HG03060 (cell line): Measurements from ENCODE around the gene TGM2.

Experiments
- ATAC-seq: cut with Tn5 transposase; IDR thresholded peaks from one replicate; pipeline ENCODE4 v1.9.1; 2021; ENCODE audit warnings: low read depth, moderate number of reproducible peaks; ENCODE audit not compliant: unreplicated experiment

Gene TGM2

GRCh38 chr20:38199501-38200390, 34.7 kb upstream of the TGM2 start:
- no peak for ATAC-seq

- no peak for ATAC-seq
Measured at GRCh38 chr20:38198238-38198861, 33.3 kb upstream of the TGM2 start.

- ATAC-seq: no peak
Measured at GRCh38 chr20:38197619-38198018, 32.5 kb upstream of the TGM2 start.

- no peak for ATAC-seq
Measured at GRCh38 chr20:38197217-38197616, 32.1 kb upstream of the TGM2 start.

- ATAC-seq: no peak
Measured at GRCh38 chr20:38196592-38196991, 31.5 kb upstream of the TGM2 start.

GRCh38 chr20:38196076-38196475, 31.0 kb upstream of the TGM2 start:
- ATAC-seq: no peak

- ATAC-seq: no peak
Measured at GRCh38 chr20:38195521-38195920, 30.5 kb upstream of the TGM2 start.

GRCh38 chr20:38194971-38195504, 30.0 kb upstream of the TGM2 start:
- ATAC-seq: no peak

- ATAC-seq: no peak
Measured at GRCh38 chr20:38193586-38194105, 28.6 kb upstream of the TGM2 start.

GRCh38 chr20:38192323-38192885, 27.3 kb upstream of the TGM2 start:
- no peak for ATAC-seq

- ATAC-seq: no peak
Measured at GRCh38 chr20:38191654-38192053, 26.6 kb upstream of the TGM2 start.

- ATAC-seq: no peak
Measured at GRCh38 chr20:38190936-38191371, 25.9 kb upstream of the TGM2 start.

GRCh38 chr20:38190166-38190565, 25.1 kb upstream of the TGM2 start:
- ATAC-seq: no peak

GRCh38 chr20:38187517-38187916, 22.4 kb upstream of the TGM2 start:
- ATAC-seq: no peak

GRCh38 chr20:38186788-38187221, 21.7 kb upstream of the TGM2 start:
- ATAC-seq: no peak

- no peak for ATAC-seq
Measured at GRCh38 chr20:38184101-38184500, 19.0 kb upstream of the TGM2 start.

GRCh38 chr20:38181971-38182370, 16.9 kb upstream of the TGM2 start:
- ATAC-seq: no peak

- ATAC-seq: no peak
Measured at GRCh38 chr20:38181207-38181801, 16.2 kb upstream of the TGM2 start.

GRCh38 chr20:38180781-38181180, 15.7 kb upstream of the TGM2 start:
- no peak for ATAC-seq

GRCh38 chr20:38179846-38180245, 14.8 kb upstream of the TGM2 start:
- ATAC-seq: no peak

GRCh38 chr20:38178581-38178980, 13.5 kb upstream of the TGM2 start:
- ATAC-seq: no peak
